ENCODE data around the gene TLCD2. TPM values are rescaled to one million over a fixed set of nuclear protein-coding genes. Genes with fewer than 3 reads are reported as not detected.

TLCD2 gene
- total and polyA plus RNA-seq, 9 of the 15 experiments (the other 6 are each of a cell fraction or from before 2014, with no cell fraction given): 0.10 to 0.89 (median 0.58) TPM

- TF ChIP-seq ELK1 (CRISPR knock-in tag; IDR thresholded peaks at IDR 0.05): no peak
- no peak for TF ChIP-seq RBM34 (IDR thresholded peaks at IDR 0.05; ENCODE audit: borderline replicate concordance, insufficient read depth, low read length)
- TF ChIP-seq PTBP1 (IDR thresholded peaks at IDR 0.05; ENCODE audit: low read depth, low read length): no peak
- TF ChIP-seq MBD1 (CRISPR knock-in tag; IDR thresholded peaks at IDR 0.05): no peak
- TF ChIP-seq FOXJ2 (tag; IDR thresholded peaks at IDR 0.05): no peak
- no peak for TF ChIP-seq ZNF644 (tag; IDR thresholded peaks at IDR 0.05; ENCODE audit: low read depth)
These were observed 34.7 kb upstream of the TLCD2 start (continued) for GRCh38 chr17:1744551-1745512.

- H3K4me2 ChIP-seq (ENCODE audit: insufficient read depth, low read length): no peak overlapping the region
- FAIRE-seq (no peak), DNase-seq (ENCODE audit: extremely low read depth in 1 of 4, low spot score in 3 of 4) (no peak), ATAC-seq (no peak)
- no peak overlapping the region for H3K9ac ChIP-seq (ENCODE audit: insufficient read depth in 1 of 2, low read depth in 2 of 2, low read length in 2 of 2)
- H2AFZ ChIP-seq (ENCODE audit: low read depth, low read length): no peak overlapping the region
- no peak overlapping the region for H3K27ac ChIP-seq (ENCODE audit: extremely low read depth, low read depth, low read length)
- intact Hi-C loops (cut with micrococcal nuclease) (no loop called here), in situ Hi-C loops (cut with MboI) (no loop called here)
- WGBS (ENCODE audit: insufficient coverage, low coverage, missing lambda C conversion rate): 0% methylated on average over 1 of the region's 2 CpGs
- POLR2A ChIA-PET: interaction anchor here (0.9 kb wide), 1 partner anchor 9 kb away, joined by 3 read pairs; no protein-coding TSS in a partner anchor
- BruUV-seq (replicated peaks): no TSS peak
- H3K36me3 ChIP-seq (ENCODE audit: control insufficient read depth, insufficient read depth, low read length): no peaks in the 10 kb centered on the region
- no peaks in the 10 kb centered on the region for H3K79me2 ChIP-seq (ENCODE audit: control insufficient read depth, insufficient read depth, low read length)
- no peaks in the 10 kb centered on the region for H3K9me3 ChIP-seq (replicated peaks; ENCODE audit: control insufficient read depth, insufficient read depth, low read depth, low read length)
- CTCF ChIA-PET (ENCODE audit: low intra/inter-chr PET ratio): no interaction called here
- no peak overlapping the region for H3K4me3 ChIP-seq
- H4K20me1 ChIP-seq (replicated peaks; ENCODE audit: control insufficient read depth, insufficient read depth, low read length): no peaks in the 10 kb centered on the region
- H3K9me1 ChIP-seq (ENCODE audit: control insufficient read depth, insufficient read depth, low read length): no peaks in the 10 kb centered on the region
- H3K4me1 ChIP-seq (replicated peaks in 1 of 2; ENCODE audit: control insufficient read depth in 2 of 2, insufficient read depth in 2 of 2, low read length in 2 of 2): peaks cover 0 to 19% of the 10 kb centered on the region in 2 experiments; a peak in 2 of 5 replicates
- peaks cover 5 to 12% of the 10 kb centered on the region in 2 experiments; a peak in 4 of 5 replicates for H3K27me3 ChIP-seq (ENCODE audit: control insufficient read depth in 2 of 2, insufficient read depth in 2 of 2, low read length in 2 of 2)
- TF ChIP-seq ZNF507 (tag; conservative IDR thresholded peaks at IDR 0.05) (no peak), SFPQ (IDR thresholded peaks at IDR 0.05; ENCODE audit: low read depth, low read length) (no peak), L3MBTL2 (IDR thresholded peaks at IDR 0.05) (no peak), ZNF384 (IDR thresholded peaks at IDR 0.05; ENCODE audit: low read depth, low read length) (no peak), HNRNPUL1 (IDR thresholded peaks at IDR 0.05; ENCODE audit: low read length) (no peak), TCF7L2 (IDR thresholded peaks at IDR 0.05; ENCODE audit: low read depth, low read length) (no peak)
These were observed 32.9 kb upstream of the TLCD2 start for GRCh38 chr17:1743088-1743439.
